ENCODE data around the gene KDSR.

DNA sequence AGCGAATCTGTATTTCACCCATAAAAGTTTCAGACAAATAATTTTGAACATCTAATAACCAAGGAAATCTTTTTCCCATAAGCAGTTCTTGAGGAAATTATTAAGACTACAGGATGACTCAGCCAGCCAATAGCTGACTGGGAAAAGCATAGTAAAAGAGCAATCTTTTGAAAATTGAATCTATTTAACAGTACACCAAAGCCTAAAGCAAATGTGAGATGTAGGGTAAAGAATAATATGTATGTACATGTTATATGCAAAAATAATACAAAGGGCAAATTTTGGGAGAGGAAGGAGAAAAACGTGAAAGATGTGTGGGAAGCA is 12.6 kb upstream of the KDSR start:
- TF ChIP-seq EP300 (IDR thresholded peaks at IDR 0.05; ENCODE audit: low read depth), result no peak
- TF ChIP-seq, protein P1, sequence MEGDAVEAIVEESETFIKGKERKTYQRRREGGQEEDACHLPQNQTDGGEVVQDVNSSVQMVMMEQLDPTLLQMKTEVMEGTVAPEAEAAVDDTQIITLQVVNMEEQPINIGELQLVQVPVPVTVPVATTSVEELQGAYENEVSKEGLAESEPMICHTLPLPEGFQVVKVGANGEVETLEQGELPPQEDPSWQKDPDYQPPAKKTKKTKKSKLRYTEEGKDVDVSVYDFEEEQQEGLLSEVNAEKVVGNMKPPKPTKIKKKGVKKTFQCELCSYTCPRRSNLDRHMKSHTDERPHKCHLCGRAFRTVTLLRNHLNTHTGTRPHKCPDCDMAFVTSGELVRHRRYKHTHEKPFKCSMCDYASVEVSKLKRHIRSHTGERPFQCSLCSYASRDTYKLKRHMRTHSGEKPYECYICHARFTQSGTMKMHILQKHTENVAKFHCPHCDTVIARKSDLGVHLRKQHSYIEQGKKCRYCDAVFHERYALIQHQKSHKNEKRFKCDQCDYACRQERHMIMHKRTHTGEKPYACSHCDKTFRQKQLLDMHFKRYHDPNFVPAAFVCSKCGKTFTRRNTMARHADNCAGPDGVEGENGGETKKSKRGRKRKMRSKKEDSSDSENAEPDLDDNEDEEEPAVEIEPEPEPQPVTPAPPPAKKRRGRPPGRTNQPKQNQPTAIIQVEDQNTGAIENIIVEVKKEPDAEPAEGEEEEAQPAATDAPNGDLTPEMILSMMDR (IDR thresholded peaks at IDR 0.05), result no peak
- TF ChIP-seq POLR2AphosphoS5 (IDR thresholded peaks at IDR 0.05), result no peak
- no peak for TF ChIP-seq POLR2A (IDR thresholded peaks at IDR 0.05)
